HG02852 (cell line): Measurements from ENCODE around the gene ACSL5.
"Not testable (repeated sequence)": the region's sequence is repeated elsewhere in the genome, so short reads cannot be mapped to it uniquely, and the experiment has no call there.

Experiments
- ATAC-seq: cut with Tn5 transposase; IDR thresholded peaks from one replicate; pipeline ENCODE4 v1.9.1; 2021; ENCODE audit warnings: mild to moderate bottlenecking, moderate library complexity; ENCODE audit not compliant: unreplicated experiment

Gene ACSL5

DNA sequence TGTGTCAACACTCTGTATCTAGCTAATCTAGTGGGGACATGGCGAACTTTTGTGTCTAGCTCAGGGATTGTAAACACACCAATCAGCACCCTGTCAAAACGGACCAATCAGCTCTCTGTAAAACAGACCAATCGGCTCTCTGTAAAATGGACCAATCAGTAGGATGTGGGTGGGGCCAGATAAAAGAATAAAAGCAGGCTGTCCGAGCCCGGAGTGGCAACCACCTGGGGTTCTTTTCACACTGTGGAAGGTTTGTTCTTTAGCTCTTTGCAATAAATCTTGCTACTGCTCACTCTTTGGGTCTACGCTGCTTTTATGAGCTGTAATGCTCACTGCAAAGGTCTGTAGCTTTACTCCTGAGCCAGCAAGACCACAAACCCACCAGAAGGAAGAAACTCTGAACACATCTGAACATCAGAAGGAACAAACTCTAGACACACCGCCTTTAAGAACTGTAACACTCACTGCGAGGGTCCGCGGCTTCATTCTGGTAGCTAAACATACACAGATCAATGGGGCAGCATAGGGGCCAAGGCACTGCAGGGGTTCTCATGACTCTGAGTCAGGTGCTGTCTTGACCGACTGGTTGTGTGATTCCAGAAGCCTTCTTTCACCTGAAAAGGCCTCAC lies 1.6 kb upstream of the ACSL5 start:
- ATAC-seq: not testable (repeated sequence)

DNA sequence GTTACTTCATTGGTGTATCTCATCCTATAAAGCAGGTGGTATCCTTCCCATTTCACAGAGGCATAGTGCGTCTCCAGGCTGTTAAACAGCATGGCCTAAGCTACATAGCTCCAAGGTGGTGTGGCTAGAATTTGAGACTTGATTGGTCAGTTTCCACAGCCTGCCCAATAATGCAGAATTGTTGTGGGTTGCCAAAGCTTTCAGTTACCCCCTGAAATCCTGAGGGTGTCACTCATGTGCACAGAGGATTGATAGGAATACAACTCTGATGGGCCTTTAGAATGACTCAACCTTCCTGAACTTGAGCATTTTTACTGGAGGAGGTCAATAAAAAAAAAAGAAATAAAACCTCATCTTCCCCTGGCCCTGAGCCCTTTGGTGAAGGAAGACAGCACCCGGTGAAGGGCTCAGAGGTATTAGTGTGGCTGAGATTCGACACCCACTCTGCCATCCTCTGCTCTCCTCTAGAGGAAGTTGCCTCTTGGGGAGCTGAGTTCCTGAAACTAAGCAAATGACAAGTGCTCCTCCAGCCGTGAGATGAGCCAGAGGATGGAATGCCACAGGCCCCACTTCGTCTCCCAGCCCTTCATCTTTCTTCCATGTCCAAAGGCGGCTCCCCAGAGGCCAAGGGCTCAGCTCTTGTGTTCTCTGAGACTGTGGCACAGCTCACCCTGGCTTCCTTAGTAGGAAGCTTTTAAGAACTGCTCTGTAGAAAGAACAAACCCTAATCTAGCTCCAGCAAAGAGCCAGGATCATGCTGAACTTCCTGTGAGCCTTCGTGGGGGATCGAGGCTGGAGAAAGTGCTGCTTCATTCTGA lies 1.0 kb downstream of the ACSL5 start:
- peak; percentile 47 for ATAC-seq

DNA sequence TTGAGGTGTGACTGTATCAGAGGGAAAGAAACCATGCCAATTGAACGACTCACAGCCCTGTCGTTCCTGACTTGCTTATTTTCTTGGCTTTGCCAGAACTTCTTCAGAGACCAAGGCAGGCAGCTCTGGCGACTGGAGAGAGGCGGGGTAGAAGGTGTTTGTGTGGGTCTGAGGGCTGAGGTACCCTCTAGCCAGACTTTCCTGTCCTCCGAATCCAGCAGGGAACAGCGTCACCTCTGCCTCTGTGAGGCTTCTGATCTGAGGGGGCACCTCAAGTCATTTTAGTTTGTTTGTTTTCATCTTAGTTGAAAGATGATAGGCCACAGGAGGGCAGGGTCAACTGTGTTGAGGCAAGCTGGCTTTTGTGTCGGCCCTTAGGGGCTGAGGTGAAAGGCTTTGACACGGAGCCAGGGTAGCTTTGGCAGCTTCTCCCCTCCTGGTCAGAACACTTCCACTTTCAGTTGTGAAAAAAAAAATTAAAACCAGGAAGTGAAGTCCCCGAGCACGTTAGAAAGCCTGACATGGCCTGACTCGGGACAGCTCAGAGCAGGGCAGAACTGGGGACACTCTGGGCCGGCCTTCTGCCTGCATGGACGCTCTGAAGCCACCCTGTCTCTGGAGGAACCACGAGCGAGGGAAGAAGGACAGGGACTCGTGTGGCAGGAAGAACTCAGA lies 1.9 kb downstream of the ACSL5 start:
- ATAC-seq: peak; percentile 88

- peak; percentile 25 for ATAC-seq
Measured at GRCh38 chr10:112376396-112376790, 2.5 kb downstream of the ACSL5 start.

DNA sequence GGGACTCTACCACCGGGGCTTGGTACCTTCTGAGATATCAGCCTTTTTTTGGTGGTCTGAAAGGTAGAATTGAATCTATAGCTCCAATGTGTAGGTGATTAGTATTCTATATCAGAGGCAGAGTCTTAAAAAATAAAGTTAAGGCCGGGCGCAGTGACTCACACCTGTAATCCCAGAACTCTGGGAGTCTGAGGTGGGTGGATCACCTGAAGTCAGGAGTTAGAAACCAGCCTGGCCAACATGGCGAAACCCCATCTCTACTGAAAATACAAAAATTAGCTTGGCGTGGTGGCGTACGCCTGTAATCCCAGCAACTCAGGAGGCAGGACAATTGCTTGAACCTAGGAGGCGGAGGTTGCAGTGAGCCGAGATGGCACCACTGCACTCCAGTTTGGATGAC lies 3.2 kb downstream of the ACSL5 start:
- not testable (repeated sequence) for ATAC-seq

DNA sequence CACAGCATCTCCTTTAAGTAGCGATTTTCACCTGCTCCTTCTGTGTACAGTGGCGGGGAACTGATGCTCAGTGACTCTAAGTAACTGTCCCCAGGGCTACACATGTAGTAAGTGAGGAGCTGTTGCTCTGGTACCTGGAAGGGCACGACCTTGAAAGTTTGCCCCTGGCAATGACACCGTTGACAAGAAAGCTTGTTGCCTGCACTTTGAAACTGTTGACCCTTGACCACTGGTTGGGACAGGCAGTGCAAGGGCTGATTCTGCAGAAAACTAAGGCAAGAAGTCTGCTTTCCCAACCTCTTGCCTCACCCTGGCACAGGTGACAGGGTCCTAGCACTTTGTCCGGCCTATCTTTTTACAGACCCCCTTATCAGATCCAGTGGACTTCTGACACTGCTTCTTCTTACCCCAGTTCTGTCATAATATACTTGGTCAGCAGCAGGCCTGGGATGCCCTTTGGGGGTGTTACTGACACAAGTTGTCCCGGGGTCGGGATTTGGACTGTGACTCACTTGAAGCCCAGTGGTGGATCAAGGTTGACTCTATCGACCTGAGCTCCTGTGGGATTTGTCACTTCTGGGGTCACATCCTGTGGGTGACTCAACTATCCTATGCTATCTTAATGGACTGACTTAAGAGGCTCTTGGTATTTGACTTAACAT lies 5.8 kb downstream of the ACSL5 start:
- no peak for ATAC-seq

DNA sequence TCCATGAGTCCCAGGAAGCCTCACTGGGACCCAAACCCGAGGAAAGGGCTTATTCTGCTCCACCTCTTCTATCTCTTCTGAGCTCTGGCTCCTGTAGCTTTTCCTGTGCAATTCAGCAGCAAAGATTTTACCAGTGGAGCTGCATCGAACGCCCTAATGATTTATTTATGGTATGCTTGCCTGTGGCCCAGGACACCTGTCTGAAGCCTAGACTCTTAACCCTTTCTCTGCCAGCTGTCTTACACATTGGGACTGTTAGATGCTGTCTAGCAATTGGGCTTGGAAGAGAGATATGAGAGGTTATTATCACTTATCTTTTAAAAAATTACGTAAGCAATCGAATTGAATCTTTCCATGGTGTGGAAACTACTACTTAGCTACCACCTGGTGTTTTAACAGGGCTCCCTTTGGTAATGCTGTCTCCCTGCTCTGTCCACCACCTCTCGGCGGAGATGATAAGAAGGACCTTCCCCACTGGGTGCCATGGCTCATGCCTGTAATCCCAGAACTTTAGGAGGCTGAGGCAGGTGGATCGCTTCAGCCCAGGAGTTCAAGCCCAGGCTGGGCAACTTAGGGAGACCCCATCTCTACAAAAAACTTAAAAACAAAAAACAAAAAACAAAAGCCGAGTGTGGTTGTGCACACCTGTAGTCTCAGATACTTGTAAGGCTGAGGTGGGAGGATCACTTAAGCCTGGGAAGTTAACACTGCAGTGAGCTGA lies 8.8 kb downstream of the ACSL5 start:
- ATAC-seq: no peak

DNA sequence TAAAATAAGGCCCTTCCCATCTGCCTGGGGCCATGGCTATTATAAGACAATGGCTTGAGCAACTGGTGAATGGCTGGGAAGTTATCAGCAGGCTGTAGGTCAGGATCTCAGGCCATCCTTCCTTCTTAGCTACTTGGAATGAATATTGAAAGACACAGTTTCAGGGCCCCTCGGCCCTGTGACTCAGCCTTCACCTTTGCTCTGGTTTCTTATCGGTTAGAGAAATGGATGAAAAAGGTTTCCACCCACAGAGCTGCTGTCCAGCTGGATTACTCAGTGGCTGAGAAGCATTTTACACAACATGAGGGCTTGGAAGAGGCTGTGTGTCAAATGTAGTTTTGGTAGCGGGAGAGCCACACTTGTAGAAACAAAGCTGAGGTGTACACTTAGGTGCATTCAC lies 9.4 kb downstream of the ACSL5 start:
- ATAC-seq: no peak

GRCh38 chr10:112384141-112384540 lies 10.2 kb downstream of the ACSL5 start:
- no peak for ATAC-seq

DNA sequence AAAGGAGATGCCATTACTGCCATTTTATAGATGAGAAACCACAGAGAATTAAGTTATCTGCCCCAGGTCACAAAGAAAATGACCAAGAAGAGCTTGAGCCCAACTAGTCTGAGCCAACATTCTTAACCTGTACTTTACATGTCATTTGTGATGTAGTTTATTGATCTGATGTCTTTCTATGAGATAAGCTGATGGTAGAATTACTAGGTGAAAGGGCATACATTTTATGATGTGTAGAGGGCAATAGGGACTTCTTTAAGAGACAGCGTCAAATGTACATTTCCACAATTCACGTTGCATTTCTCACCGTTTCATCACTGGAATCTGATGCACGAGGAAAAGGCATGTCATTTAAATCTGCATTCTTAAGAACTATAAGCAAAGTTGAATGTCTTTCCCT lies 11.3 kb downstream of the ACSL5 start:
- no peak for ATAC-seq

DNA sequence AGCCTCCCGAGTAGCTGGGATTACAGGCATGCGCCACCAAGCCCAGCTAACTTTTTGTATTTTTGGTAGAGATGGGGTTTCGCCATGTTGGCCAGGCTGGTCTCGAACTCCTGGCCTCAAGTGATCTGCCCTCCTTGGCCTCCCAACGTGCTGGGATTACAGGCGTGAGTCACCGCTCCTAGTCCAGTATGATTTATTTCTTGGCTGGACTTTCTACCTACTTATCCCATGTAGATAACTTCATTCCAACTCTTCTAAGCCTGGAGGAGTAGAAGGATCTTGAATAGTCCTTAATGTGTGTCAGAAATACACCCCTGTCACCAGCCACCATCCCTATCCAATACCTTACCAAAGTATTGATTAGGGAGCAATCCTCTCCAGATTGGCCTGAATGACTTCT lies 14.1 kb downstream of the ACSL5 start:
- ATAC-seq: not testable (repeated sequence)

GRCh38 chr10:112388548-112388947 lies 14.6 kb downstream of the ACSL5 start:
- no peak for ATAC-seq

DNA sequence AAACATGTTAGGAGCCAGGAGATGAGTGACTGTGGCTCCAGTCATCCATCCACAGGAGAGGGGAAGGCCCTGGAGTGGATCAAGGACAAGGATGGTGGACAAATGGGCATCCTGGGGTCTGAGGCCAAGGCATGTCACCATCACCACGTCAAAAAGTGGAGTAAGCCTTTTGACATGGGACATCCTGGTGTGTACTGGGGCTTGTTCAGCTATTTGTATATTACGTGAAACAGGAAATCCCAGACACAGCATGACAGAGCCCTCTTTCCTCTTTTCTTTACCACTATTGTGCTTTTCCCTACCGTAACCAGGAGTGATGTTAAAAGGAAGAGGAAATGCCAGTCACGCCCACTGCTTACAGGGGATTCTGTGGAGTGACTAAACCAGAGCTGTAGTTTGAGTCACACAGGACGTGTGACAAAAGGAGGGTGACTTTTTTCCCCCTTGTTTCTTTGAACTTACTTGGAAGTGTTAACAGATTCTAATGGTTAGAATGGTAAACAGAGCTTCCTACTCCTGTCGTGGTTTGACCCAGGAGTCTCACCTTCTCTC lies 15.4 kb downstream of the ACSL5 start:
- ATAC-seq: peak; percentile 83

- no peak for ATAC-seq
Measured at GRCh38 chr10:112390125-112390703, 16.3 kb downstream of the ACSL5 start.

DNA sequence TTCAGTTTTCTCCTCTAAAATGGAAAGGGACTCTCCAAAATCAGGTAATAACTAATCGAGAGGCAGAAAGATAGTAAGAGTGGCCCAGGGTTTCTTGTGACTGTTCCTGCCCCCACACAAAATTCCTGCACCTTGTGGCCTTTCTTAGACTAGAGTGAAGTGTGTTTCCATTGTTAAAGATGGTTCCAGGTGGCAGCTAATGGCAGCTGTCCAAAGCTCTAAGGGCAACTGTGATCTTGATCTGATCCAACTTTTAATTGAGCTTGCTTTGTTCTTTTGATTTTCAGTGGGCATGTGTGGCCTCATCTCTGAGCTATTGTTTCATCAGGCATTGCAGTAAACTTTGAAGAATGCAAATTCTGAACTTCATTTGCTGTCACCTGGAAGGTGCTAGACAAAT lies 19.4 kb downstream of the ACSL5 start:
- ATAC-seq: no peak

GRCh38 chr10:112393827-112394226 lies 19.9 kb downstream of the ACSL5 start:
- ATAC-seq: no peak

DNA sequence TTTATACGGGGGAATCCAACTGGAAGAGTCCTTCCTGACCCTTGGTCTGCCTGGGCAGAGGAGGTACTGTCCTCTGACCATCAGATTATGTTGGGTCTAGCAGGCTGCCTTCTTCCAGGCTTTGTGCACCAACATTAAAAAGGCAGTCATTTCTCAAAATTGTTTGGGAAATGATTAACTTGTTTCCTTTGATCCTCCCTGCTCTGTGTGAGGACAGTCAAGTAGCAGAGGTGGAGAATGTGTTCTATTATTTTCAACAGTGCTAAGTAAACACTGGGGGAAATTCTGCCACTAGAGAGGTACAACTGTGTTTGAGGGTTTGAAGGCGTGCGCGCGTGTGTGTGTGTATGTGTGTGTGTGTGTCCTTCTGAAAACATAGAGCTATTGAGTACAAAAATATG lies 20.6 kb downstream of the ACSL5 start:
- no peak for ATAC-seq

GRCh38 chr10:112395809-112396530 lies 22.1 kb downstream of the ACSL5 start:
- ATAC-seq: no peak

DNA sequence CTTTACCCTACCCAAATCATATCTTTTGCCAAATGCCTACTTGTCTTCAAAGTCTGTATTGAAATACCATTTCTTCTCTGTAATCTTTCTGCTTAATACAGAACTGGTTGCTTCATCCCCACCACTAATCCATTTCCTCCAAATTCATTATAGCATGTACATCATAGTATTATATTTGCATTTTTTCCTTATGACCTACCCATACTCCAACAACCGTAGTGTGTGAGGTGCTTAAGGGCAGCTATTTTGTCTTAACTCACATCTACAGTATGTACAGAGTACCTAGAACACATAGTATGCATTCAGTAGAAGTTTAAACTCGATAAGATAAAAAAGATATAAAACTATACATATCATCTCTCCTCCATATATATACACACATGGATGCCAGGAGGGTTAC lies 23.7 kb downstream of the ACSL5 start:
- no peak for ATAC-seq
